Glutamatergic neuron (in vitro differentiated cells): ENCODE data around the gene BORCS6. TPM values are rescaled to one million over a fixed set of nuclear protein-coding genes. Genes with fewer than 3 reads are reported as not detected.
A peak's percentile ranks its signal among the peaks of the same experiment; 100 is the strongest.

Experiments
- DNase-seq: peaks from one replicate; pipeline ENCODE4 v3.0.0; 2022
- H3K27ac Mint-ChIP-seq: one replicate; pipeline ENCODE4 v1.8.0; 2020; ENCODE audit warnings: mild to moderate bottlenecking, mixed read lengths, inconsistent platforms; ENCODE audit not compliant: unreplicated experiment
- H3K27me3 Mint-ChIP-seq: one replicate; pipeline ENCODE4 v1.8.0; 2020; ENCODE audit warnings: mild to moderate bottlenecking, moderate library complexity, mixed read lengths, inconsistent platforms; ENCODE audit not compliant: unreplicated experiment
- H3K36me3 Mint-ChIP-seq: one replicate; pipeline ENCODE4 v1.8.0; 2020; ENCODE audit warnings: mild to moderate bottlenecking, mixed read lengths, inconsistent platforms; ENCODE audit not compliant: unreplicated experiment
- H3K4me1 Mint-ChIP-seq: one replicate; pipeline ENCODE4 v1.8.0; 2020; ENCODE audit warnings: mild to moderate bottlenecking, low read depth, mixed read lengths, inconsistent platforms; ENCODE audit not compliant: unreplicated experiment
- H3K4me3 Mint-ChIP-seq: one replicate; pipeline ENCODE4 v1.8.0; 2020; ENCODE audit warnings: mild to moderate bottlenecking, mixed read lengths, inconsistent platforms; ENCODE audit not compliant: unreplicated experiment
- H3K9me3 Mint-ChIP-seq: one replicate; pipeline ENCODE4 v1.8.0; 2020; ENCODE audit warnings: mild to moderate bottlenecking, moderate library complexity, mixed read lengths, inconsistent platforms; ENCODE audit not compliant: unreplicated experiment
- total RNA-seq: library from RNA; stranded (reverse); fragmentation: NEBNext Ultra II Directional; extraction: Animal tissue kit (Norgen Biotek cat#: 25700); gene quantifications from one replicate; pipeline ENCODE4 v1.2.1, GENCODE V29; 2021; ENCODE audit not compliant: unreplicated experiment
- TF ChIP-seq, protein P1 (sequence below): fragments of 200-600 bp; sonication (generic); IDR thresholded peaks from one replicate; pipeline ENCODE4 v1.5.0; 2021; ENCODE audit not compliant: partially characterized antibody, unreplicated experiment

The BORCS6 gene
- total RNA-seq, 1 donor from 2014 or later, result 14.2 TPM

DNA sequence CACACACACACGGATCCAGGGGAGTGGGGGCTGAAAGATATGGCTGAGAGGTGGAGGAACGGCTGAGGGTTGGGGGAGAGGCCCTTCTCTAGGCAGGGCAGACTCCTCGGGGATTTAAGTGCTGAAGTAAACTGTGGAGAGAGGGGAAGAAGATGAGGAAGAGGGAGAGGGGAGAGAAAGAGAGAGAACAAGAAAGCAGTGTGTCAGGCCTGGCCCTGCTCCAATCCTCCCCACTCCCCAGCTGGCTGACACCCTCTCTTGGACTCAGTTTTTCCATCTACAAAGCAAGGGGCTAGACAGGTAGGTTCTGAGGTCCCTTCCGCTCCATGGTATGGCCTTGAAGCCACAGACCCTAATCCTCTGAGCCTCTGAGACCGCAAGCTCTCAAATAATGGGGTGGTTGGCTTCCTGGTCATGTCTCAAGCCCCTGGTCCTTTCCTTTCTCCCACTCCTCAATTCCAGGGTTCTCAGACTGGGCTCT lies 29.2 kb downstream of the BORCS6 start:
- Mint-ChIP-seq H3K4me3 (peak overlapping the region; percentile 83), H3K9me3 (peaks cover 10% of the 10 kb centered on the region), H3K36me3 (no peaks in the 10 kb centered on the region), H3K27ac (no peak overlapping the region), H3K27me3 (peaks cover 6% of the 10 kb centered on the region), H3K4me1 (peaks cover 28% of the 10 kb centered on the region)
- no peak for DNase-seq
- TF ChIP-seq, protein P1, sequence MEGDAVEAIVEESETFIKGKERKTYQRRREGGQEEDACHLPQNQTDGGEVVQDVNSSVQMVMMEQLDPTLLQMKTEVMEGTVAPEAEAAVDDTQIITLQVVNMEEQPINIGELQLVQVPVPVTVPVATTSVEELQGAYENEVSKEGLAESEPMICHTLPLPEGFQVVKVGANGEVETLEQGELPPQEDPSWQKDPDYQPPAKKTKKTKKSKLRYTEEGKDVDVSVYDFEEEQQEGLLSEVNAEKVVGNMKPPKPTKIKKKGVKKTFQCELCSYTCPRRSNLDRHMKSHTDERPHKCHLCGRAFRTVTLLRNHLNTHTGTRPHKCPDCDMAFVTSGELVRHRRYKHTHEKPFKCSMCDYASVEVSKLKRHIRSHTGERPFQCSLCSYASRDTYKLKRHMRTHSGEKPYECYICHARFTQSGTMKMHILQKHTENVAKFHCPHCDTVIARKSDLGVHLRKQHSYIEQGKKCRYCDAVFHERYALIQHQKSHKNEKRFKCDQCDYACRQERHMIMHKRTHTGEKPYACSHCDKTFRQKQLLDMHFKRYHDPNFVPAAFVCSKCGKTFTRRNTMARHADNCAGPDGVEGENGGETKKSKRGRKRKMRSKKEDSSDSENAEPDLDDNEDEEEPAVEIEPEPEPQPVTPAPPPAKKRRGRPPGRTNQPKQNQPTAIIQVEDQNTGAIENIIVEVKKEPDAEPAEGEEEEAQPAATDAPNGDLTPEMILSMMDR, result no peak

DNA sequence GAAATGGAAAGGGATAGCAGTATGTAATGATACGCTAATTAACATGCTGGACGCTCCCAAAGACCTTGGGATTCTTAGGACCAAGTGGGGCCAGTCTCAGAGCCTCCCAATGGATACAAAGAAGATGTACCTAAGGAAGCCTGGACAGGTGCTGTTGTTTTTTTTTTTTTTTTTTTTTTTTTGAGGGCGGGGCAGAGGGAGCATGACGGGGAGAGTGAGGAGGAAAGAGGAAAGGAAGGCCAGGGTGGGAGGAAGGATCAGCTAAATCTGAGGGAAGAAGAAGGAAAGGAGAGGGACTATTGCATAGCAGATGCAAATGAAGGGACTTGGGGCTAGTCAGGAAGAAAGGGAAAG lies 29.8 kb downstream of the BORCS6 start:
- DNase-seq, result no peak
- H3K4me1 Mint-ChIP-seq, result peaks cover 32% of the 10 kb centered on the region
- peaks cover 9% of the 10 kb centered on the region for H3K27me3 Mint-ChIP-seq
- peak overlapping the region; percentile 82 for H3K27ac Mint-ChIP-seq
- peaks cover 10% of the 10 kb centered on the region for H3K9me3 Mint-ChIP-seq
- H3K4me3 Mint-ChIP-seq, result peak overlapping the region; percentile 55
- H3K36me3 Mint-ChIP-seq, result no peaks in the 10 kb centered on the region
- TF ChIP-seq, protein P1, result no peak

GRCh38 chr17:8159459-8160223 lies 30.3 kb downstream of the BORCS6 start:
- DNase-seq, result no peak
- peaks cover 30% of the 10 kb centered on the region for H3K4me1 Mint-ChIP-seq
- peak overlapping the region; percentile 82 for H3K27ac Mint-ChIP-seq
- TF ChIP-seq, protein P1, result no peak
- peaks cover 9% of the 10 kb centered on the region for H3K27me3 Mint-ChIP-seq
- H3K36me3 Mint-ChIP-seq, result no peaks in the 10 kb centered on the region
- H3K4me3 Mint-ChIP-seq, result no peak overlapping the region
- peaks cover 10% of the 10 kb centered on the region for H3K9me3 Mint-ChIP-seq

DNA sequence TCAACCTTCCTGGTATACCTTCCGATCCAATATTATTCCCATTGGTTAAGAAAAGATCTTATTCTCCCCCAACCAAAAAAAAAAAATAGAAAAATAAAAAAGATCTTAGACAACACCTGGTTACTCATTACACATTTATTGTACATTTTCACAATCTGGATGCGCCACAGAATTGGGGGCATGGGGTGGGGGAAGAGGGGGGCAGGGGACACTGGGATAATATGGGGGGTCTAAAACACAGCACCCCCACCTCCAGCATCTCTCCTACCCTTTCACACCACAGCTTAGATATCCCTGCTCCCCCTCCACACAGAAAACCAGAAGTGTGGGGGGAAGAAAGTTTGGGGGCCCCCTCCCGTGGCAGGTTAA lies 31.0 kb downstream of the BORCS6 start:
- H3K4me3 Mint-ChIP-seq, result no peak overlapping the region
- H3K9me3 Mint-ChIP-seq, result peaks cover 10% of the 10 kb centered on the region
- no peaks in the 10 kb centered on the region for H3K36me3 Mint-ChIP-seq
- no peak overlapping the region for H3K27ac Mint-ChIP-seq
- TF ChIP-seq, protein P1, result no peak
- DNase-seq, result no peak
- peaks cover 28% of the 10 kb centered on the region for H3K4me1 Mint-ChIP-seq
- H3K27me3 Mint-ChIP-seq, result peaks cover 9% of the 10 kb centered on the region

DNA sequence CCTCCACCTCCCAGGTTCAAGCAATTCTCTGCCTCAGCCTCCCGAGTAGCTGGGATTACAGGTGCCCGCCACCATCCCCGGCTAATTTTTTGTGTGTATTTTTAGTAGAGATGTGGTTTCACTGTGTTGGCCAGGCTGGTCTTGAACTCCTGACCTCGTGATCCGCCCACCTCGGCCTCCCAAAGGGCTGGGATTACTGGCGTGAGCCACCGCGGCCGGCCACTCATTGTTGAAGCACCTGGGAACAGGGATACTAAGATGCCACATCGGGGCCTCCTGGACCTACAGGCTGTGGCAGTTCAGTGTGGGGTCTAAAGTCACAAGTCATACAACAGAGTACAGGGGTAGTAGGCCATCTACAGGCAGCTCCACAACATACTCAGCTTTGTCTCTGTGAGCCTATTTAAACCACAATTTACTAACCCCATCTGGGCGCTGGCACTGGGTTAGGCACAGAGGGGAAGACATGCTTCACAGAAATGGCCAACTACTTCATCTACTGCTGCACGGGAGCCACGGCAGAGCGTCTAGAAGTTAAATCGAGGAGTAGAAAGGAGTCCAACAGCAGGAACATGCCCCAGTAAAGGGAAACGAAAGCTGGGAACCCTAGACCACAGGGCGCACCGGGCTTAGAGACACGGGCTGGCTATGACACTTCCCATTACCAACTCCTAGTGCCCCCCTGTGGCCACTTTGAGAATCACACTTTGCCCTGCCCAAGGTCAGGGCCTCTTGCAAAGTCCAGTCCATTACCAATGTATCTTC lies 31.5 kb downstream of the BORCS6 start:
- no peak overlapping the region for H3K4me3 Mint-ChIP-seq

More for the DNA sequence above, 31.5 kb downstream of the BORCS6 start:
- Mint-ChIP-seq H3K27me3 (peaks cover 14% of the 10 kb centered on the region), H3K4me1 (peaks cover 29% of the 10 kb centered on the region), H3K36me3 (no peaks in the 10 kb centered on the region), H3K27ac (peak overlapping the region; percentile 16), H3K9me3 (peaks cover 12% of the 10 kb centered on the region)
- TF ChIP-seq, protein P1, result peak; percentile 89
- peak; percentile 96 for DNase-seq
